ENCODE measurements around the gene NCAN.
A peak's percentile ranks its signal among the peaks of the same experiment; 100 is the strongest.

The NCAN gene

DNA sequence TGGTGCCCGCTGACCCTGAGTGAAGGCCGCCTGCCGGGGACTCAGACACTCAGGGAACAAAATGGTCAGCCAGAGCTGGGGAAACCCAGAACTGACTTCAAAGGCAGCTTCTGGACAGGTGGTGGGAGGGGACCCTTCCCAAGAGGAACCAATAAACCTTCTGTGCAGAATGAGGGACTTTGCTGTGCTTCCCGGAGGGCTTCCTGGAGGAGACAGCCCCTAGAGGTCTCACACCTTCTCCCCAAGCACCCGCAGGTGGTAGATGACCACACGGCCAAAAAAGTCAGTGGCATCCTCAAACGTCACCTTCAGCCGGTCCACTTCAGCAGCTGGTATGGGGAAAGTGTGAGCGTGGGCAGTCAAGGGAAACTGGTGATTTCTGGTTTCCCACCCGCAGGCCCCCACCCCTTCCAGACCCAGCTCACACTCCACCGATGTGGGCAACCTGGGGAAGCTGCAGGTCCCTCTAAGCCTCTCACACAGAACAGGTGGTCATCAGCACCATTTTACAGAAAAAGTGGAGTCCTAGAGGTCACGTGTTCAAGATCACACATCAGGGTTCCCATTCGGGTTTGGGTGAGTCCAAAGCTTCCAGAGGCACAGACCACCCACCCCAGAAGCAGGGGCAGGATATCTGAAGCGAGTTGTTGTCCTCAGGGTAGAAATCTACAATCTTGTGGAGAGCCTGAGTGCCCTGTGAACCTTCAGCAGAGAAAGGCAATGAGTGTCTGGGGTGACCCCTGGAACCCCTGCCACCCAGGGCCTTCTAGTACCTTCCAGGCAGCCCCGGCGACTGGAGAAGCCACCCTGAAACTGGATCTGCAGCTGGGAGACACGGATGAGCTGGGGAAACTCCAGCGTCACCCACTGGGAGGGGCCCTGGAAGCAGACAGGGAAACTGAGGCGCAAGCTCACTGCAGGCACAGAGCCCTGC lies 9.8 kb upstream of the NCAN start:
- no peak for DNase-seq (ENCODE audit: low read depth)
- TF ChIP-seq, protein P1, sequence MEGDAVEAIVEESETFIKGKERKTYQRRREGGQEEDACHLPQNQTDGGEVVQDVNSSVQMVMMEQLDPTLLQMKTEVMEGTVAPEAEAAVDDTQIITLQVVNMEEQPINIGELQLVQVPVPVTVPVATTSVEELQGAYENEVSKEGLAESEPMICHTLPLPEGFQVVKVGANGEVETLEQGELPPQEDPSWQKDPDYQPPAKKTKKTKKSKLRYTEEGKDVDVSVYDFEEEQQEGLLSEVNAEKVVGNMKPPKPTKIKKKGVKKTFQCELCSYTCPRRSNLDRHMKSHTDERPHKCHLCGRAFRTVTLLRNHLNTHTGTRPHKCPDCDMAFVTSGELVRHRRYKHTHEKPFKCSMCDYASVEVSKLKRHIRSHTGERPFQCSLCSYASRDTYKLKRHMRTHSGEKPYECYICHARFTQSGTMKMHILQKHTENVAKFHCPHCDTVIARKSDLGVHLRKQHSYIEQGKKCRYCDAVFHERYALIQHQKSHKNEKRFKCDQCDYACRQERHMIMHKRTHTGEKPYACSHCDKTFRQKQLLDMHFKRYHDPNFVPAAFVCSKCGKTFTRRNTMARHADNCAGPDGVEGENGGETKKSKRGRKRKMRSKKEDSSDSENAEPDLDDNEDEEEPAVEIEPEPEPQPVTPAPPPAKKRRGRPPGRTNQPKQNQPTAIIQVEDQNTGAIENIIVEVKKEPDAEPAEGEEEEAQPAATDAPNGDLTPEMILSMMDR (IDR thresholded peaks at IDR 0.05; ENCODE audit: control insufficient read depth, insufficient read depth, low read depth, low read length, missing control alignments) = no peak
- H3K4me3 ChIP-seq (ENCODE audit: control insufficient read depth, low read depth, low read length) = peak overlapping the region; percentile 74

DNA sequence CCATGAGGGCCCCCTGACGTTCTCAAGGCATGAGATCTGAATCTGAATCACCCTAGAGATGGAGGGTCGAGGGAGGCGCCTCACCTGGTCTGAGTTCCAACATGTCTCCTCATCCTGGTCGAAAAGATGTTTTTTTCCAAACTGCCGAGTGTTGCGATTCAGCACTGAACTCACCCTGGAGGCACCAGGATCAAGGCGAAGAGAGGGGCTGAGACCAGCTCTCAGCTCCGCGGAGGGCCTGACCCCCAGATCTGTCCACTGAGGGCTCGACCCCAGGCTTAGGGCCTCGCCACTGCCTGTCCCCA lies 9.1 kb upstream of the NCAN start:
- peak overlapping the region; percentile 74 for H3K4me3 ChIP-seq (ENCODE audit: control insufficient read depth, low read depth, low read length)
- DNase-seq (ENCODE audit: low read depth) = no peak
- TF ChIP-seq, protein P1 (IDR thresholded peaks at IDR 0.05; ENCODE audit: control insufficient read depth, insufficient read depth, low read depth, low read length, missing control alignments) = no peak

DNA sequence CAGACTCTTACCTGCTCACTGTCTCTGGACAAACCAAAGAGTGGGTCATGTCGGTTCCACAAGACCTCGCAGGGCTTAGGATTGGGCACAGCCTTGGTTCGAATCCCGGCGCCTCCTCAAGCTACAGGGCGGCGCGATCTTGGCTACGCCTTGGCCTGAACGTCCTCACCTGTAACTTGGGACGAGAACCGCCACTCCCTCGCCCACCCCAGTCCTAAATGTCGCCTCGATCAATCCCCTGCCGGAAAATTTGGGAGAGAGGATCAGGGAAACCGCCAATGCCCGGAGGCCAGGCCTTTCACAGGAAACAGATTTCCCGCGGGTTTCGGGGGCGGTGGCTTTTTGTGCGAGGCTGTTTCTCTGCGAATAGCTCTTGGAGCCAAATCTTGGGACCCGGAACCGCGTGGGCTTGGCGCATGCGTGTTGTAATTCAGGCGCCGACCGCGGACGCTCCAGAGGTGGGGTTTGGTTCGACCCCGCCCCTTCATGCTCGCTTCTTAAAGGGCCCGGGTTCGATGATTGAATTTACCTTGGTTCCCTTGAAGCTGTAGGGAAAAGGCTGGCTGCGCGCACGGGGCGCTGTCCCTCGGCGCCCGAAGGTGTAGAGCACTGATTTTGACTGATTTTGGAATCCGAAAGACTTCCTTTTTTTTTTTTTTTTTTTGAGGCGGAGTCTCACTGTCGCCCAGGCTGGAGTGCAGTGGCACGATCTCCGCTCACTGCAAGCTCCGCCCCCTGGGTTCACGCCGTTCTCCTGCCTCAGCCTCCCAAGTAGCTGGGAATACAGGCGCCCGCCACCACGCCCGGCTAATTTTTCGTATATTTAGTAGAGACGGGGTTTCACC lies 8.5 kb upstream of the NCAN start, which contains the start of gene NR2C2AP:
NR2C2AP (minus strand) TSS at position 403 of the 845 bp plus-strand sequence; CDS start at position 49, 354 bp downstream.
- DNase-seq (ENCODE audit: low read depth) = peak; percentile 51
- TF ChIP-seq, protein P1 (IDR thresholded peaks at IDR 0.05; ENCODE audit: control insufficient read depth, insufficient read depth, low read depth, low read length, missing control alignments) = no peak

DNA sequence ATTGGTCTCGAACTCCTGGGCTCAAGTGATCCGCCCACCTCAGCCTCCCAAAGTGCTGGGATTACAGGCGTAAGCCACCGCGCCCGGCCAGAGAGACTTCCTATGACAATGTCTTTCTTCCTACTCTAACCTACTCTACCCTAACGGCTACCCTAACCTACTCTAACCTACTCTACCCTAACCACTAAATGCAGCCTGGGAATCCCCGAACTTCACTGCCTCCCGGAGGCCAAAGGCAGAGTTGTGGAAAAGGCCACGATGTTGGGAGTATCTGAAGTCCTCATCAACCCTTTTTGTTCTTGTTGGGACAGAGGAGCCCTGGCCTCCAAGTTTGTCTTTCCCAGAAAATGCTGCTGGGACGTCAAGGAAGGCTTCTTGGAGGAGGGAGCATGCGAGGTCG lies 7.6 kb upstream of the NCAN start:
- no peak for DNase-seq (ENCODE audit: low read depth)
- TF ChIP-seq, protein P1 (IDR thresholded peaks at IDR 0.05; ENCODE audit: control insufficient read depth, insufficient read depth, low read depth, low read length, missing control alignments) = no peak
- H3K4me3 ChIP-seq (ENCODE audit: control insufficient read depth, low read depth, low read length) = no peak overlapping the region

More for the DNA sequence above, 8.5 kb upstream of the NCAN start, which contains the start of gene NR2C2AP:
- H3K4me3 ChIP-seq (ENCODE audit: control insufficient read depth, low read depth, low read length) = peak within 1 kb of the TSS; percentile 74

DNA sequence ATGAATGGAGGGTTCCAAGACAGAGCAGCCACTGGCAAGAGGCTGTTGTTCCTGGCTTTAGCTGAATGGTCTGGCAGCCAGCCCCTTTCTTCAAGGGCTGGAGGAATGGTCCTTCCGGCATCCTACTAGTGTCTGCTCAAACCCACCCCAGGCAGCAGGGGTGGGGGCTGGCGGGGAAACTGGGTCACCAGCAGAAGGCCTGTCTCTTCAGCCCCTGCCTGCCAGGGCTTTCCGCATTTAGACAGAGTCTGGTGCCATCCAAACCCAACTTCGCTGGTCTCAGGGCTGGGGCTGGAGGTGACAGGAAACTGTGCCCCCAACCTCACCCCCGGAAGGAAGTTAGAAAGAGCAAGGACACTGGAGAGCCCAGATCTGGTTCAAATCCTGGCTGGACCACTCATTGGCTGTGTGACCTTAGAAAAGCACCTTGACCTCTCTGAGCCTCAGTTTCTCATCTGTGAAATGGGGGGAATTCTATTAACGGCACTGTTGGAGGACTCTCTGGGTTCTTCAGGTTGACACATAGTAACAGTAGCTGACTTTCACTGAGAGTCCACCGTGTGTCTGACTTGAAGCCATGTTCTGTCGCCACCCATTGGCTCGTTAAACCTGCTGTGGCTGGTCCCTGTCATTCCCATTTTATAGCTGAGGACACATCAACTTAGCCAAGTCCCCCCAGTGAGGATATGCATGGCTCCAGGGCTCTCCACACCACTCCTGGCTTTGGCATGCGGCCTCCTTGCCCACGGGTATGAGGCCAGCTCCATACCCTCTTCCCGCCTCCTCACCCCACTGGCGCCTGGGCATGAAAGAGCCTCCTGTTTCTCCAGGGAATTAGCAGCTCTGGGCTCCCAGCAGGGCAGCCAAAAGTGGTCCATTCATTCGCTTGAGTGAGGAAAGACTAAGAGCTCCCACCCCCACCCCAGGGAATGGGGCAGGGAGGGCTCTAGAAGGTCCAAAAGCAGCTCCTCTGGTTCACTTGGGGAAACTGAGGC lies 6.0 kb upstream of the NCAN start:
- TF ChIP-seq, protein P1 (IDR thresholded peaks at IDR 0.05; ENCODE audit: control insufficient read depth, insufficient read depth, low read depth, low read length, missing control alignments) = no peak
- no peak overlapping the region for H3K4me3 ChIP-seq (ENCODE audit: control insufficient read depth, low read depth, low read length)

More for the DNA sequence above, 6.0 kb upstream of the NCAN start:
- DNase-seq (ENCODE audit: low read depth) = no peak
